ENCODE results near the gene MYO15A.

GRCh38 chr17:18065546-18065945, 43.0 kb upstream of the MYO15A start:
- no peak for TF ChIP-seq CTCF (IDR thresholded peaks at IDR 0.05)
- no peak for TF ChIP-seq POLR2A (IDR thresholded peaks at IDR 0.05)
- no peak for TF ChIP-seq POLR2AphosphoS5 (IDR thresholded peaks at IDR 0.05)
